Smooth muscle cell (in vitro differentiated cells): ENCODE data around the gene LUZP1. TPM values are rescaled to one million over a fixed set of nuclear protein-coding genes. Genes with fewer than 3 reads are reported as not detected.
A peak's percentile ranks its signal among the peaks of the same experiment; 100 is the strongest.

Source experiments
- DNase-seq: peaks from one replicate; lab custom pipeline; 2025; ENCODE audit not compliant: unreplicated experiment; lab: John Stamatoyannopoulos, UW
- H2AFZ ChIP-seq: fragments of 200-600 bp; sonication (generic); 2 replicates; pipeline ENCODE4 v1.6.0; 2016; ENCODE audit warnings: antibody characterized with exemption, low read depth, mild to moderate bottlenecking
- H3F3A ChIP-seq: fragments of 200-600 bp; sonication (generic); 2 replicates; pipeline ENCODE4 v1.6.0; 2017; ENCODE audit warnings: antibody characterized with exemption, low read depth
- H3K27ac ChIP-seq: fragments of 200-600 bp; sonication (generic); 2 replicates; pipeline ENCODE4 v1.5.1; 2016; ENCODE audit warnings: low read depth, mild to moderate bottlenecking
- H3K27me3 ChIP-seq: fragments of 200-600 bp; sonication (generic); 2 replicates; pipeline ENCODE4 v1.6.1; 2016; ENCODE audit warnings: low read depth, mild to moderate bottlenecking
- H3K36me3 ChIP-seq: fragments of 200-600 bp; sonication (generic); 2 replicates; pipeline ENCODE4 v1.5.1; 2016; ENCODE audit warnings: low read depth
- H3K4me1 ChIP-seq: fragments of 200-600 bp; sonication (generic); 2 replicates; pipeline ENCODE4 v1.5.1; 2016; ENCODE audit warnings: low read depth
- H3K4me2 ChIP-seq: fragments of 200-600 bp; sonication (generic); 2 replicates; pipeline ENCODE4 v1.6.0; 2016; ENCODE audit warnings: mild to moderate bottlenecking
- H3K4me3 ChIP-seq: fragments of 200-600 bp; sonication (generic); 2 replicates; pipeline ENCODE4 v1.5.1; 2016; ENCODE audit warnings: mild to moderate bottlenecking
- H3K79me2 ChIP-seq: fragments of 200-600 bp; sonication (generic); 2 replicates; pipeline ENCODE4 v1.6.0; 2016; ENCODE audit warnings: low read depth, mild to moderate bottlenecking
- H3K9ac ChIP-seq: fragments of 200-600 bp; sonication (generic); 2 replicates; pipeline ENCODE4 v1.6.0; 2016; ENCODE audit warnings: low read depth
- H3K9me3 ChIP-seq: fragments of 200-600 bp; sonication (generic); replicated peaks from 2 replicates; pipeline ENCODE4 v1.5.1; 2016; ENCODE audit warnings: low read depth
- H4K20me1 ChIP-seq: fragments of 200-600 bp; sonication (generic); 2 replicates; pipeline ENCODE4 v1.6.0; 2016; ENCODE audit warnings: low read depth
- WGBS: methylation state at CpG from one replicate; pipeline ENCODE4 v1.1.7; 2016; ENCODE audit warnings: low lambda C conversion rate; 5-methylcytosine and 5-hydroxymethylcytosine counted together
- polyA plus RNA-seq: library from polyadenylated mRNA; unstranded; fragments of >200 nt; fragmentation: Nextera tagmentation; extraction: Ambion mirVana; gene quantifications from 2 replicates; pipeline ENCODE4 v1.2.1, GENCODE V29; 2016
- total RNA-seq: library from RNA; depleted of rRNA; stranded (reverse); fragments of >200 nt; gene quantifications from 2 replicates; pipeline ENCODE4 v1.2.3, GENCODE V29; 2014
- TF ChIP-seq, protein P1 (sequence below): fragments of 200-600 bp; sonication (generic); IDR thresholded peaks from 2 replicates; pipeline ENCODE4 v1.5.1; 2017; ENCODE audit warnings: borderline replicate concordance, mild to moderate bottlenecking, antibody characterized with exemption; ENCODE audit not compliant: insufficient read depth, poor library complexity, severe bottlenecking

LUZP1 gene
- total and polyA plus RNA-seq, 2 experiments from 2014 or later, result 29.2 to 39.2 TPM

DNA sequence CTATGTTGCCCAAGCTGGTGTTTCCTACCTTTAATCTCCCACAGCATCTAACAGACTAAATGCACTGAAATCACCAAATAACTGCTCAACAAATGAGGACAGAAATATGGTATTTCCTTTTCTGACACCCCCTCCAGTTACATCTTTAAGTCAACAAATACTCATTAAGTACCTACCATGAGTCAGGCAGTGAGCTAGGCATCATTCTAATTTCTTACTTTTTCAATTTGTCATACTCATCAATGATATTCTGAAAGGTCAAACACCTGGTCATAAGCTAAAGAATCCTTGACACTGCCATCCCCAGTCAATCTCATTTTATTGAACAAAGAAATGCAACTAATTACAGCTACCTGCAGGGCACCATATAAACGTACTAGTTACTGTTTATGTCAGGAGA, 36.6 kb downstream of the LUZP1 start:
- 84% methylated on average over 1 of the region's 1 CpG for WGBS
- no peaks in the 10 kb centered on the region for H3K9me3 ChIP-seq
- H3F3A ChIP-seq, result peaks cover 3% of the 10 kb centered on the region
- no peak overlapping the region for H2AFZ ChIP-seq
- no peak overlapping the region for H3K4me2 ChIP-seq
- peaks cover 6% of the 10 kb centered on the region for H3K4me1 ChIP-seq
- H3K79me2 ChIP-seq, result peaks cover 98% of the 10 kb centered on the region
- no peak overlapping the region for H3K27ac ChIP-seq
- TF ChIP-seq, protein P1, sequence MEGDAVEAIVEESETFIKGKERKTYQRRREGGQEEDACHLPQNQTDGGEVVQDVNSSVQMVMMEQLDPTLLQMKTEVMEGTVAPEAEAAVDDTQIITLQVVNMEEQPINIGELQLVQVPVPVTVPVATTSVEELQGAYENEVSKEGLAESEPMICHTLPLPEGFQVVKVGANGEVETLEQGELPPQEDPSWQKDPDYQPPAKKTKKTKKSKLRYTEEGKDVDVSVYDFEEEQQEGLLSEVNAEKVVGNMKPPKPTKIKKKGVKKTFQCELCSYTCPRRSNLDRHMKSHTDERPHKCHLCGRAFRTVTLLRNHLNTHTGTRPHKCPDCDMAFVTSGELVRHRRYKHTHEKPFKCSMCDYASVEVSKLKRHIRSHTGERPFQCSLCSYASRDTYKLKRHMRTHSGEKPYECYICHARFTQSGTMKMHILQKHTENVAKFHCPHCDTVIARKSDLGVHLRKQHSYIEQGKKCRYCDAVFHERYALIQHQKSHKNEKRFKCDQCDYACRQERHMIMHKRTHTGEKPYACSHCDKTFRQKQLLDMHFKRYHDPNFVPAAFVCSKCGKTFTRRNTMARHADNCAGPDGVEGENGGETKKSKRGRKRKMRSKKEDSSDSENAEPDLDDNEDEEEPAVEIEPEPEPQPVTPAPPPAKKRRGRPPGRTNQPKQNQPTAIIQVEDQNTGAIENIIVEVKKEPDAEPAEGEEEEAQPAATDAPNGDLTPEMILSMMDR, result no peak
- no peak for DNase-seq
- no peak overlapping the region for H3K4me3 ChIP-seq
- H3K9ac ChIP-seq, result no peak overlapping the region
- no peaks in the 10 kb centered on the region for H3K36me3 ChIP-seq
- peaks cover 100% of the 10 kb centered on the region for H4K20me1 ChIP-seq
- no peaks in the 10 kb centered on the region for H3K27me3 ChIP-seq

DNA sequence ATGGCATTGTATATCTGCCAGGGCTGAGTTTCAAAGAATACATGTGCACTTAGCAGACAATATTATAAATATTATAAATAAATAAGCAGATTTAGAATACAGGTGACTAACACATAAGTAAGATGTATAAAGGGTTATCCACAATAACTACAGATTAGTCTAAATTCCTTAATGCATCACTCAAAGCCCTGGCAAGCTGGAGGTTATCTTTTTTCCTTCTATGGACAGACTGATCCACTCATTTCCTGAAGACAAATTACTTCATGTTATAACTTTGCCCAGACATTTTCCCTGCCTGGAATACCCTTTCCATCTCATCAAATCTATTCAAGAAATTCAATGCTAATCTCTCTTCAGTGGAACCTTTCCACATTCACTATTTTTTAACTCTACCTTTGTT, 38.8 kb downstream of the LUZP1 start:
- H3K79me2 ChIP-seq, result peaks cover 98% of the 10 kb centered on the region
- no peak overlapping the region for H3K9ac ChIP-seq

DNA sequence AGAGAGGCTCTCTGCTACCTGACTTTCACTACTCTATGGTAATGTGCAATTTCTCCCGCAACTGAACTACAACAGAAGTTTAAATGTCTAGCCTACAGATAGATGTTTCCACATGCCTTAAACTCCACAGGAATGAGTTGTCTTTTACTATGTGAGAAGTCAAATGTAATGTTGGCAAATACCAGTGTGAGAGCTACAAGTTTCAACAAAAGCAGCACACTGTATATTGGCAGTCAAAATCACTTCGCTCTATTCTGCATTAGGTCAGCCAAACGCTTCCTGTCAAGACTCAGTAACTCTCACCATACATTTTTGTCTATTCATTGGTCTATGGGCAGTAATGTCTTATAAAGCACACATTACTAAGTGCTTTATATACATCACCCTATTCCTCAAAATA, 41.9 kb downstream of the LUZP1 start:
- Histone ChIP-seq H2AFZ (no peak overlapping the region), H3K79me2 (peaks cover 97% of the 10 kb centered on the region), H3K4me1 (peaks cover 25% of the 10 kb centered on the region), H3K27ac (peak overlapping the region; percentile 38), H3K4me2 (peak overlapping the region; percentile 69), H3K27me3 (no peaks in the 10 kb centered on the region), H3K9me3 (no peaks in the 10 kb centered on the region), H3K36me3 (no peaks in the 10 kb centered on the region), H3F3A (peaks cover 8% of the 10 kb centered on the region), H3K9ac (no peak overlapping the region), H4K20me1 (peaks cover 100% of the 10 kb centered on the region), H3K4me3 (no peak overlapping the region)
- no peak for DNase-seq
- 52% methylated on average over 3 of the region's 3 CpGs for WGBS
- TF ChIP-seq, protein P1, result no peak

More for the DNA sequence above, 38.8 kb downstream of the LUZP1 start:
- Histone ChIP-seq H4K20me1 (peaks cover 100% of the 10 kb centered on the region), H2AFZ (no peak overlapping the region), H3K4me2 (peak overlapping the region; percentile 41), H3K27me3 (no peaks in the 10 kb centered on the region), H3K9me3 (no peaks in the 10 kb centered on the region), H3K4me1 (peaks cover 15% of the 10 kb centered on the region), H3K36me3 (no peaks in the 10 kb centered on the region), H3F3A (peaks cover 8% of the 10 kb centered on the region), H3K4me3 (no peak overlapping the region), H3K27ac (peak overlapping the region; percentile 29)
- no peak for DNase-seq
- TF ChIP-seq, protein P1, result no peak

DNA sequence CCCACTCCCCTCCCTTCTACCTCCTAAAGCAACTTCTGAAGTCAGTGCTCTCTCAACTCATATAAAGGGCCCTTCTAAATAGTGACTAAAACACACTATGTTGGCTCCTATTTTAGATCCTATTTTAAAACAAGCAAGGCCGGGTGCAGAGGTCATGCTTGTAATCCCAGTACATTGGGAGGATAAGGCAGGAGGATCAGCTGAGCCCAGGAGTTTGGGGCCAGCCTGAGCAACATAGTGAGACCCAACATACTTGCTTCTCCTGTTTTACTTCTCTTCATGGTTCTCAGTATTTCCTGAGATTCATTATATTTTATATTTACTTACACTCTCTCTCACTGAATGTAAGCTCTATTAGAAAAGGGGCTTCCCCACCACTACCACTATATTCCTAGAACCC, 42.5 kb downstream of the LUZP1 start:
- Histone ChIP-seq H4K20me1 (peaks cover 100% of the 10 kb centered on the region), H3K4me2 (peak overlapping the region; percentile 69), H3K27me3 (no peaks in the 10 kb centered on the region), H3K4me1 (peaks cover 25% of the 10 kb centered on the region), H3K9ac (no peak overlapping the region), H3K36me3 (no peaks in the 10 kb centered on the region), H2AFZ (no peak overlapping the region), H3K9me3 (no peaks in the 10 kb centered on the region), H3K79me2 (peaks cover 97% of the 10 kb centered on the region), H3K4me3 (no peak overlapping the region), H3F3A (peaks cover 8% of the 10 kb centered on the region), H3K27ac (peak overlapping the region; percentile 38)
- TF ChIP-seq, protein P1, result no peak
- DNase-seq, result no peak
- 69% methylated on average over 1 of the region's 1 CpG for WGBS
